ENCODE measurements around the gene CENPL.

Gene CENPL

DNA sequence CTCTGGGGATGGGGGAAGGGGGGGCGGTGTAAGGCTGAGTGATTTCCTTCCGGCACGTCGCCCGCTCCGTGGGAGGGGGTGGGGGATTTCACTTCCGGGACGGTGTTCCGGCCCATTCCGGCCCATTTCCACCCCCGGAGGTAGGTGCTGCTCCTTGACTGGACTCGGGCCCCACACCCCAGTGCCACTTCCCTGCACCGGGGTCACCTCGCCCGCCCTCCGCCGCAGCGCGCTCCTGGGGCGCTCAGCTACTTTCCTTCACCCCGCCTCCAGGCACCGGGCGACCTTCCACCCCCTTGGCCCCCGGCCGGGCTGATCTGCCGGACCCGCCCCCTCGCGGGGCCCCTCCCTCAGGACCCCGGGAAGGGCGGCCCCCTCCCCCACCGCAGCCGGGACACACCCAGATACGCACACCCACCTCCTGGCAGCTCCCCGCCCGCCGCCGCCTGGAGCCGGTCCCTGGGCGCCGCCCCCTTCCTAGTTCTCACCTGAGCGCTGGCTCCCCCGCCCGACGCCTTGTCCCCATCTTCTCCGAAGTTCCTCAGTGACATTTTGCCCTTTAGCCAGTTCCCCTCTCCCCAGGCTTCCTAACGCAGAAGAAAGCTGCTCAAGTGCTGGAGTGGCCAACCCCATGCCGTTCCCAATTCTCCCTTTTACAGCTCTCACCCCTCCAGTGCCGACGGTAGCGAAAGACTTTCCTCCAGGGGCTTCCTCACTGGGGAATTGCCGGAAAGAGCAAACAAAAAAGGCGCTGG, 43.8 kb upstream of the CENPL start, which contains the start of gene ZBTB37:
TSS of gene ZBTB37 (plus strand) at position 115 of the 755 bp plus-strand sequence. CDS start 1,846 bp downstream, outside the sequence.
- H3K4me3 Mint-ChIP-seq, result peak within 1 kb of the TSS; percentile 94
- TF ChIP-seq, protein P1, sequence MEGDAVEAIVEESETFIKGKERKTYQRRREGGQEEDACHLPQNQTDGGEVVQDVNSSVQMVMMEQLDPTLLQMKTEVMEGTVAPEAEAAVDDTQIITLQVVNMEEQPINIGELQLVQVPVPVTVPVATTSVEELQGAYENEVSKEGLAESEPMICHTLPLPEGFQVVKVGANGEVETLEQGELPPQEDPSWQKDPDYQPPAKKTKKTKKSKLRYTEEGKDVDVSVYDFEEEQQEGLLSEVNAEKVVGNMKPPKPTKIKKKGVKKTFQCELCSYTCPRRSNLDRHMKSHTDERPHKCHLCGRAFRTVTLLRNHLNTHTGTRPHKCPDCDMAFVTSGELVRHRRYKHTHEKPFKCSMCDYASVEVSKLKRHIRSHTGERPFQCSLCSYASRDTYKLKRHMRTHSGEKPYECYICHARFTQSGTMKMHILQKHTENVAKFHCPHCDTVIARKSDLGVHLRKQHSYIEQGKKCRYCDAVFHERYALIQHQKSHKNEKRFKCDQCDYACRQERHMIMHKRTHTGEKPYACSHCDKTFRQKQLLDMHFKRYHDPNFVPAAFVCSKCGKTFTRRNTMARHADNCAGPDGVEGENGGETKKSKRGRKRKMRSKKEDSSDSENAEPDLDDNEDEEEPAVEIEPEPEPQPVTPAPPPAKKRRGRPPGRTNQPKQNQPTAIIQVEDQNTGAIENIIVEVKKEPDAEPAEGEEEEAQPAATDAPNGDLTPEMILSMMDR (IDR thresholded peaks at IDR 0.05), result no peak
- H3K36me3 Mint-ChIP-seq (ENCODE audit: low read depth), result peaks cover 64% of the 10 kb centered on the region
- peaks cover 63% of the 10 kb centered on the region for H3K4me1 Mint-ChIP-seq
- DNase-seq, result peak; percentile 91
- H3K27ac Mint-ChIP-seq, result peak within 1 kb of the TSS; percentile 99
- H3K9me3 Mint-ChIP-seq, result no peaks in the 10 kb centered on the region
- H3K27me3 Mint-ChIP-seq (ENCODE audit: low read depth, poor library complexity), result peaks cover 4% of the 10 kb centered on the region

DNA sequence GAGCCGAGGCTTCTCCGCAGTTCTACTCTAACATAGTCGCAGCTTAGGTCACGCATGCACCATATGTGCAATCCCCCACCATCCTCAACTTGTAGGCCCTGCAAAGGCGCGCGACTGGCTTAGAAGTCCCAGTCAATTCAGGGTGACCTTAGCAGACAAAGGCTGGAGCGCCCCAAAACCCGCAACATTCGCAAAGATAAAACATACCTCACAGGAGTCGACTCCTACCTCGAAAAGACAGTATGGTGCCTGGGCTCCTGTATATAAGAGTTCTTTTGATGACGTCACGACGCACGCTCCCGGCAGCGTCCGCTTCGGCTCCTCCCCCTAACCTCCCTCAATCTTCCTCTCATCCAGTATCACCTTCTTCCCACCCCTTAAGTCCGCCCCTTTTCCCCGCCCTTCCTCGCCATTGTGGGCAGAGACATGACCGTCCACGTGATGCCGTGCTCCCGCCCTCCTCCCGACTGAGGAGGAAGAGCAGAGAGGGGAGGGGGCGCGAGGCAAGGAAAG, 43.1 kb upstream of the CENPL start, which contains the start of gene GAS5:
TSS of gene GAS5 (minus strand) at position 237 of the 513 bp plus-strand sequence.
- peaks cover 4% of the 10 kb centered on the region for H3K27me3 Mint-ChIP-seq (ENCODE audit: low read depth, poor library complexity)
- peak within 1 kb of the TSS; percentile 94 for H3K4me3 Mint-ChIP-seq
- TF ChIP-seq, protein P1 (IDR thresholded peaks at IDR 0.05), result no peak
- H3K4me1 Mint-ChIP-seq, result peaks cover 63% of the 10 kb centered on the region
- DNase-seq, result peak; percentile 99
- peaks cover 61% of the 10 kb centered on the region for H3K36me3 Mint-ChIP-seq (ENCODE audit: low read depth)
- H3K9me3 Mint-ChIP-seq, result no peaks in the 10 kb centered on the region
- H3K27ac Mint-ChIP-seq, result peak within 1 kb of the TSS; percentile 99

DNA sequence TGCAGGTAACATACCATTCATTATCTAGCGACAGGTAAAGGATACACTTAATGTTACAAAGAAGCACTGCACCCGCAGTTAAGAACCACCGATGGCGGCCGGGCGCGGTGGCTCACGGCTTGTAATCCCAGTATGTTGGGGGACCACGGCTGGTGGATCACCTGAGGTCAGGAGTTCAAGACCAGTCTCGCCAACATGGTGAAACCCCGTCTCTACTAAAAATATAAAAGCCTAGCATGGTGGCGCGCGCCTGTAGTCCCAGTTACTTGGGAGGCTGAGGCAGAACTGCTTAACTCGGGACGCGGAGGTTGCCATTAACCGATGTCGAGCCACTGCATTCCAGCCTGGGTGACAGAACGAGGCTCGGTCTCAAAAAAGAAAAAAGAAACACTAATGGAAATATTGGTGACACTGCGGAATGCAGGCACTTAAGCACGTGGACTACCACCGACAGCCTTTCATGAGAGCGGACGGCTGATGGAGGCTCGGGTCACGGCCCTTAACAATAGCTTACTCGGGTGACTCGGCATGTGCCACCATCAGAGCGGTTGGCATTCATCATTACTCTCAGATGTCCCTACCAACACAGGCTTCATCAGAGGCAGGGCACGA, 42.6 kb upstream of the CENPL start:
- no peaks in the 10 kb centered on the region for H3K9me3 Mint-ChIP-seq
- H3K27me3 Mint-ChIP-seq (ENCODE audit: low read depth, poor library complexity), result peaks cover 4% of the 10 kb centered on the region
- no peak for DNase-seq
- TF ChIP-seq, protein P1 (IDR thresholded peaks at IDR 0.05), result no peak
- peaks cover 59% of the 10 kb centered on the region for H3K4me1 Mint-ChIP-seq
- H3K36me3 Mint-ChIP-seq (ENCODE audit: low read depth), result peaks cover 55% of the 10 kb centered on the region
- peak overlapping the region; percentile 99 for H3K27ac Mint-ChIP-seq
- H3K4me3 Mint-ChIP-seq, result peak overlapping the region; percentile 94

DNA sequence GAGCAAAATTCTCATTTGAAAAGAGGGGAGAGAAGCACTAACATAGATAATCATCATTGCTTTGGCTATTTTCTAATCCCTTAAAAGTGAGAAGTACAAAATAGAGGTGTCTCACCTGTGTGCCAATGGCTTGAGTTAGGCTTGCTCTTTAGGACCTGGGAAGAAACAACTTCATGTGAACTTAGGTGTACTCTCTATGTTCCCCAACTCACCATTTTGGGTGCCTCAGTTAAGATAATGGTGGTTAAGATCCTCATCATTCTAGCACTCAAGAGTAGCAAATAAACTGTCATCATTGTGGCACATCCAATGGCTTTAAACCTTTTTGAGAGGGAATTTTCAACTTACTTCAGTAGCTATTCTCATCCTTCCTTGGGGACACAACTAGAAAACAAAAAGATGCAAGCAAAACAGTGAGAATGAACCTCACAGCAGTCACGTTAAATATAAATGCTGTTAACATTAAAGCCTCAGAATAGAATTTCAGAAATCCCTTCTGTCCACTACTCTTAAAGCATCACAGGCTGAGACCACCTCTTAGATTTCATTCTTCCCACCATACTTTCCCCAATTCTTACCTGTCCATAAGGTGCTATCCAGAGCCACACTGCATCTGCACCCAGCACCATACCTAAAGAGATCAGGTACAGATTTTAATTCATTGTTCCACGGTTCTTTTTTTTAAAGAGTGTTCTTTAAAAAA, 41.9 kb upstream of the CENPL start:
- TF ChIP-seq, protein P1 (IDR thresholded peaks at IDR 0.05), result no peak
- Mint-ChIP-seq H3K27ac (peak overlapping the region; percentile 99), H3K36me3 (ENCODE audit: low read depth) (peaks cover 57% of the 10 kb centered on the region), H3K9me3 (no peaks in the 10 kb centered on the region), H3K4me3 (peak overlapping the region; percentile 94), H3K27me3 (ENCODE audit: low read depth, poor library complexity) (peaks cover 4% of the 10 kb centered on the region), H3K4me1 (peaks cover 55% of the 10 kb centered on the region)
- DNase-seq, result no peak

DNA sequence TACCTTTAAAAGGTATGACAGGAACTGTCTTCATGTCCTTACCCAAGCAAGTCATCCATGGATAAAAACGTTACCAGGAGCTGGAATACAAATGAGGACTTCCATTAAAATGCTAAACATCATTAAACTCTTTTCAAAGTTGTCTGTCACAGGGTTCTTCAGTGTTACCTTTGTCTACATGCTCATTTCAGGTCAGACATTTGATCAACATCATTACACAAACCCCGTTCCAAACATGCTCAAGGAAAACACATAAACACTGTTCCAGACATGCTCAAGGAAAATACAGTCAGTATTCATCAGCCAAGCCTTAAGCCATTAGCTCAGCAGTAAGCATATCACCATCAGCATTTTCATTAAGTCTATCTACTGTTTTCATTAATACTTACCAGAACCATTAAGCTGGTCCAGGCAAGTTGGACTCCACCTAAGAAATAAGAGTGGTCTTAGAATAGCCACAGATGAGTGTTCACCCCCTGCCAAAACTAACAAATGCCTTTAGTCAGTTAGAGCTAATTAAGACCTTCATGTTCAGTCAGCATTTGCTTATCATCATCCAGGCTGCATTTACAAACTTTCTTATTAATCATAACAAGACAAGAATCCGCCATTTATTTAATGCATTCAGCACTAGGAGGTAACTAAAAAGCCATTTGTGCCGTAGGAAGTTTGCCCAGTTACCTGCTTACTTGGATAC, 40.9 kb upstream of the CENPL start:
- TF ChIP-seq, protein P1 (IDR thresholded peaks at IDR 0.05), result no peak
- no peak for DNase-seq
- Mint-ChIP-seq H3K36me3 (ENCODE audit: low read depth) (peaks cover 51% of the 10 kb centered on the region), H3K4me3 (peak overlapping the region; percentile 94), H3K4me1 (peaks cover 48% of the 10 kb centered on the region), H3K9me3 (no peaks in the 10 kb centered on the region), H3K27ac (peak overlapping the region; percentile 99), H3K27me3 (ENCODE audit: low read depth, poor library complexity) (peaks cover 4% of the 10 kb centered on the region)
